HUES48 (cell line): ENCODE measurements around the gene SRRD.

Experiments used
- H3K27ac ChIP-seq: one replicate; pipeline ENCODE4 v1.7.0; 2013; ENCODE audit warnings: low read depth, low read length, inconsistent platforms
- H3K27me3 ChIP-seq: 2 replicates; pipeline ENCODE4 v1.6.1; 2013; ENCODE audit warnings: mild to moderate bottlenecking, low read length; ENCODE audit not compliant: control insufficient read depth, insufficient read depth
- H3K36me3 ChIP-seq: 2 replicates; pipeline ENCODE4 v1.6.1; 2013; ENCODE audit warnings: low read length; ENCODE audit not compliant: control insufficient read depth, insufficient read depth
- H3K4me1 ChIP-seq: 2 replicates; pipeline ENCODE4 v1.6.1; 2013; ENCODE audit warnings: mild to moderate bottlenecking, low read length; ENCODE audit not compliant: control insufficient read depth, insufficient read depth
- H3K4me3 ChIP-seq: 2 replicates; pipeline ENCODE4 v1.5.1; 2013; ENCODE audit warnings: mild to moderate bottlenecking, low read depth, low read length
- H3K9ac ChIP-seq: 2 replicates; pipeline ENCODE4 v1.6.1; 2013; ENCODE audit warnings: mild to moderate bottlenecking, low read depth, low read length, moderate library complexity
- H3K9me3 ChIP-seq: 2 replicates; pipeline ENCODE4 v1.6.1; 2013; ENCODE audit warnings: low read length; ENCODE audit not compliant: control insufficient read depth, insufficient read depth

The SRRD gene

GRCh38 chr22:26502688-26503561, 19.2 kb downstream of the SRRD start:
- H3K4me1 ChIP-seq, result 0 out of 2 replicates have a peak, but pooled peaks cover 6% of the 10 kb centered on the region
- no peak overlapping the region for H3K4me3 ChIP-seq
- no peaks in the 10 kb centered on the region for H3K9me3 ChIP-seq
- no peaks in the 10 kb centered on the region for H3K27me3 ChIP-seq
- H3K27ac ChIP-seq, result peak overlapping the region; percentile 26
- peaks cover 91% of the 10 kb centered on the region for H3K36me3 ChIP-seq
- H3K9ac ChIP-seq, result no peak overlapping the region

DNA sequence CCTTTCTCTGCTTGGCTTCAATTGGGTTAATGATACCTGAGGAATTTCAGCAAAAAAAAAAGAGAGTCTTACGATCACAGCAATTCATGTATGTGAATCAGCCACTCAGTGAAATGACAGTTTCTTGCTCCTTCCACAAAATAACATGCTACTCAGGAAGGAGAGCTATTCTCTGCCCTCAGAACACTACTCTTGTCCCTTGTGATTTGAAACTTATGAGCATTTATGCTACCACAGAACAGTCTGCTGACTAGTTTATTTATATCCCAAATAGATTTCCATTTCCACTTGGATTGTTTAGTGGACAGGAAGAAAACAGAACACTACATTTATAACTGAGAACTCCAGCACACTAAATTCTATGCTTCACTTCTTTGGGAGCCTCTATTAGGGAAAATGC, 20.1 kb downstream of the SRRD start:
- Histone ChIP-seq H3K36me3 (peaks cover 93% of the 10 kb centered on the region), H3K9me3 (no peaks in the 10 kb centered on the region), H3K4me1 (0 out of 2 replicates have a peak, but pooled peaks cover 6% of the 10 kb centered on the region), H3K9ac (no peak overlapping the region), H3K4me3 (no peak overlapping the region), H3K27me3 (no peaks in the 10 kb centered on the region), H3K27ac (peak overlapping the region; percentile 26)

DNA sequence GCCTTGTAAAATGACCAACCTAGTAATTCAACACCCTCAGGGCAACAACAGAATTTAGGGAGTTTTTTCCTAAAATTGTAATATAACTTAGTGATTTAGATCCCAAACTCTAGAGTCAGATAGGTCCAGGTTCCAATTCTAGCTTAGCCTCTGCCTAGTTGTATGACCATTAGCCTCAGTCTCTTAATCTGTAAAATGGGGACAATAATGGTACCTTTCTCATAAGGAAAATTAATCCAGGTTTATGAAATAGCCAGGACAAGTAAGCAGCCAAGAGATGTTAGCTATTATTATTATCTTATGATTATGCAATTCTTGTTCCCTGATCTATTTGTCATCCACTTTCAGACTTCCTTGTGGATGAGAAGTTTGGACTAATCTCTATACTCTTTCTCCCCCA, 24.5 kb downstream of the SRRD start:
- no peak overlapping the region for H3K9ac ChIP-seq
- no peaks in the 10 kb centered on the region for H3K27me3 ChIP-seq
- no peaks in the 10 kb centered on the region for H3K9me3 ChIP-seq
- H3K4me3 ChIP-seq, result no peak overlapping the region
- H3K4me1 ChIP-seq, result 0 out of 2 replicates have a peak, but pooled peaks cover 8% of the 10 kb centered on the region
- peaks cover 73% of the 10 kb centered on the region for H3K36me3 ChIP-seq
- no peak overlapping the region for H3K27ac ChIP-seq

GRCh38 chr22:26512149-26512793, 28.6 kb downstream of the SRRD start, which contains the start of gene TFIP11:
Gene TFIP11, minus strand, starts transcription at chr22:26512473. Its CDS starts 2,201 bp downstream, at chr22:26510272.
- Histone ChIP-seq H3K36me3 (peaks cover 35% of the 10 kb centered on the region), H3K9ac (peak within 1 kb of the TSS; percentile 69), H3K27me3 (no peaks in the 10 kb centered on the region), H3K27ac (peak within 1 kb of the TSS; percentile 76), H3K4me3 (peak within 1 kb of the TSS; percentile 86), H3K9me3 (no peaks in the 10 kb centered on the region), H3K4me1 (0 out of 2 replicates have a peak, but pooled peaks cover 3% of the 10 kb centered on the region)

- Histone ChIP-seq H3K27ac (no peak overlapping the region), H3K27me3 (no peaks in the 10 kb centered on the region), H3K4me3 (0 out of 2 replicates have a peak overlapping the region, but pooled peaks have one; percentile 86), H3K9me3 (no peaks in the 10 kb centered on the region), H3K4me1 (0 out of 2 replicates have a peak, but pooled peaks cover 3% of the 10 kb centered on the region), H3K36me3 (peaks cover 22% of the 10 kb centered on the region), H3K9ac (no peak overlapping the region)
These were observed 30.2 kb downstream of the SRRD start for GRCh38 chr22:26513838-26514237.

DNA sequence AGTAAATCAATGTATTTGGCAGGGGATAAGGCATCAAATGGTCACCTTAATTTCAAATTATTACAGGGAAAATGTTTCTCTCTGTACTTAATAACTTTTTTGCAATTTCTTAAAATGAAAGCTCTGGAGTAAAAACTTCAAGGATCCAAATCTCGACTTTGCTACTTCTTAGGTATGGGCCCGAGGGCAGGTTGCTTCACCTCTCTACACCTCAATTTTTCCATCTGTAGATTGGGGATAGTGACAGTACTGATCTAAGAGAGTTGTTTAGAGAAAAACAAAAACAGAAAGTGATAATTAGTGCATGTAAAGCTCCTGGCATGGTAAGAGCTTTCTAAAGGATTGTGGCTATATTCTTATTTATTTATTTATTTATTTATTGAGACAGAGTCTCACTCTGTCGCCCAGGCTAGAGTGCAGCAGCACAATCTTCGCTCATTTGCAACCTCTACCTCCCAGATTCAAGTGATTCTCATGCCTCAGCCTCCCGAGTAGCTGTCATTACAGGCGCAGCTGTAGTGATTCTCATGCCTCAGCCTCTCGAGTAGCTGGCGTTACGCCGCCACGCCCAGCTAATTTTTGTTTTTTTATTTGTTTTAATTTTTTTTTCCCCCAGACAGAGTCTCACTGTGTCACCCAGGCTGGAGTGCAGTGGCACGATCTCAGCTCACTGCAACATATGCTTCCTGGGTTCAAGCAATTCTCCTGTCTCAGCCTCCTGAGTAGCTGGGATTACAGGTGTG, 30.9 kb downstream of the SRRD start:
- H3K9ac ChIP-seq, result no peak overlapping the region
- no peak overlapping the region for H3K27ac ChIP-seq

DNA sequence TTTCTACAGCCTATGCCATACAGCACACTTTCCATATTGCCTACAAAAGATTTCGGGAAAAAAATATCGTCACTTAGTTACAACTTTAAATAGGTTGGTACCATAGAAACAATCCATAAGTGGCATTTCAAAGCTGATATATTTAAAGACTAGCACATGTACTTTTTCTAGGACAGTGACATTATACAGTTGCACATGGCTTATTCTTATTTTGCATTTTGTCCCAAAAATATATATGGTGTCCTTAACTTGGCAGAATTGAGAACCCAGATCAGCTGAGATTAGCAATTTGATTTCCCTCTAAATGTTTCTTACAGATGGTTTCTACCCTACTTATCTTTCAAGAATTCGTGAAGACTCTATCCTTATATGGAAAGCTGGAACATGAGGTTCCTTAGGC, 32.3 kb downstream of the SRRD start:
- peaks cover 1% of the 10 kb centered on the region; the same call in 1 of the 2 replicates for H3K36me3 ChIP-seq
- H3K27ac ChIP-seq, result no peak overlapping the region

More for the DNA sequence above, 30.9 kb downstream of the SRRD start:
- Histone ChIP-seq H3K4me1 (0 out of 2 replicates have a peak, but pooled peaks cover 3% of the 10 kb centered on the region), H3K9me3 (no peaks in the 10 kb centered on the region), H3K27me3 (no peaks in the 10 kb centered on the region), H3K4me3 (no peak overlapping the region), H3K36me3 (peaks cover 14% of the 10 kb centered on the region)

DNA sequence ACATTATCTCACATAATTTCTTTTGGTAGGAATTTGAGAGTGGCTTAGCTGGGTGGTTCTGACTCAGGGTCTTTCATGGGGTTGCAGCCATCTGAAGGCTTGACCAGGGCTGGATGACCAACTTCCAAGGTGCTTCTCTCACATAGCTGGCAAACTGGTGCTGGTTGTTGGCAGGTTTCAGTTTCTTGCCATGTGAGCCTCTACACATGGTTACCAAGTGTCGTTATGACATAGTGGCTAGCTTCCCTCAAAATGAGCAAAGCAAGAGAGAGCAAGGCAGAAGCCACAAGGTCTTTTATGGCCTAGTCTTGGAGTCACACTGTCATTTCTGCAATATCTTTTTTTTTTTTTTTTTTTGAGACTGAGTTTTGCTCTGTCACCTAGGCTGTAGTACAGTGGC, 32.8 kb downstream of the SRRD start:
- Histone ChIP-seq H3K4me1 (no peaks in the 10 kb centered on the region), H3K27ac (no peak overlapping the region), H3K27me3 (no peaks in the 10 kb centered on the region), H3K9ac (no peak overlapping the region), H3K9me3 (no peaks in the 10 kb centered on the region), H3K36me3 (no peaks in the 10 kb centered on the region), H3K4me3 (no peak overlapping the region)

More for the DNA sequence above, 32.3 kb downstream of the SRRD start:
- Histone ChIP-seq H3K27me3 (no peaks in the 10 kb centered on the region), H3K9ac (no peak overlapping the region), H3K4me3 (no peak overlapping the region), H3K4me1 (0 out of 2 replicates have a peak, but pooled peaks cover 3% of the 10 kb centered on the region), H3K9me3 (no peaks in the 10 kb centered on the region)

DNA sequence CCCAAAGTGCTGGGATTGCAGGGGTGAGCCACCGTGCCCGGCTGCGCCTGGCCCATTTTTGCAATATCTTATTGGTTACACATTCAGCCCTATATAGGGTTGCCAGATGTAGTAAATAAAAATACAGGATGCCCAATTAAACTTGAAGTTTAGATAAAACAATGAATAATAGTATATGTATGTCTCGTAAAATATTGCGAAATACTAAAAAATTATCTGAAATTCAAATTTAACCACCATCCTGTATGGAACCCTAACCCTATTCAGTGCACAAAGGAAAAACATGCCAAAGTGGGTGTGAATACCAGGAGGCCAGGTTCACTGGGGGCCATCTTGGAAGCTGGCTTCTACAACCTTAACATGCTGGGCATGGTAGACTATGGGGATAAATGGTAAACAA, 33.8 kb downstream of the SRRD start:
- no peaks in the 10 kb centered on the region for H3K9me3 ChIP-seq
- H3K4me3 ChIP-seq, result no peak overlapping the region
- H3K27me3 ChIP-seq, result no peaks in the 10 kb centered on the region
- H3K36me3 ChIP-seq, result no peaks in the 10 kb centered on the region
- no peaks in the 10 kb centered on the region for H3K4me1 ChIP-seq
- H3K9ac ChIP-seq, result no peak overlapping the region
- H3K27ac ChIP-seq, result no peak overlapping the region

- H3K4me3 ChIP-seq, result no peak overlapping the region
- no peaks in the 10 kb centered on the region for H3K4me1 ChIP-seq
- no peak overlapping the region for H3K9ac ChIP-seq
- no peaks in the 10 kb centered on the region for H3K9me3 ChIP-seq
- peaks cover 33% of the 10 kb centered on the region for H3K36me3 ChIP-seq
- no peak overlapping the region for H3K27ac ChIP-seq
- no peaks in the 10 kb centered on the region for H3K27me3 ChIP-seq
These were observed 38.3 kb downstream of the SRRD start for GRCh38 chr22:26522012-26522411.
